H4 (cell line): ENCODE measurements around the gene WWOX. TPM values are rescaled to one million over a fixed set of nuclear protein-coding genes. Genes with fewer than 3 reads are reported as not detected.

Experiments
- DNase-seq: peaks from one replicate; pipeline ENCODE4 v3.0.0-alpha.2; 2015; ENCODE audit warnings: low spot score
- total RNA-seq: library from RNA; depleted of rRNA; stranded (reverse); fragments of >200 nt; shearing (Covaris generic); gene quantifications from 2 replicates; pipeline ENCODE4 v1.2.3, GENCODE V29; 2014

Gene WWOX
- total RNA-seq, 1 experiment from 2014 or later: 25.4 TPM

GRCh38 chr16:78105517-78105916 lies 6.1 kb downstream of the WWOX start:
- peak; percentile 31 for DNase-seq

GRCh38 chr16:78106686-78107085 lies 7.2 kb downstream of the WWOX start:
- no peak for DNase-seq

DNA sequence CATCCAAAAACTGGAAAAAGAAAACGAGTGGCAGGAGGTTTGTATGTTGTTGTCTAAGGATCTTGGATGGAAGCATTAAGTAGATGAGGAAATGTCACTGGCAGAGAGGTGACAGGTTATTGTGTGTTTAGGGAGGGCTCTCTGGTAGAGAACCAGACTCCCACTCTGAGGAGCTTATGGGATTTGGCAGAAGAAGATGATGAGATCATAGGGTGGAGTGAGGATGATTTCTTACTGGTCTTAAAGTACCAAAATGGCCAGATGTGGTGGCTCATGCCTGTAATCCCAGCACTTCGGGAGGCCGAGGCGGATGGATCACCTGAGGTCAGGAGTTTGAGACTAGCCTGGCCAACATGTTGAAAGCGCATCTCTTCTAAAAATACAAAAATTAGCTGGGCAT lies 9.0 kb downstream of the WWOX start:
- DNase-seq: no peak

- DNase-seq: no peak
Observed at GRCh38 chr16:78113258-78113657, 13.8 kb downstream of the WWOX start.

DNA sequence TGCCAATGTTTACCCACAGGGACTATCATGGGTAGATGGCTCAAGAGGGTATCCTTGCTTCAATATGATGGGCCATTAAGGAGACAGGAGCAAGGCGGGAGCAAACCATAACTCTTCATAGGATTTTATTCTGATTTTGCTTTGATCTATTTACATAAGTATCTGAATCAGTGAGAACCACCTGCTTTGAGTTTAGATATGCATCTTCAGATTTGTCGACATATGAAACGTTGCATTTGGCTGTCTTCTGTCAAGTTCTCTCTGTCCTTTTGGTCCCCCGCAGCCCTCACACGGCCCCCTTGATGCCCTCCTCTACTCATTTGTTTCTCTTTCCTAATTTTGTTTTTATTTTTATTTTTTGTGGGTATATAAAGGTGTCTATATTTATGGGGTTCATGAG lies 16.2 kb downstream of the WWOX start:
- no peak for DNase-seq

GRCh38 chr16:78116946-78117345 lies 17.5 kb downstream of the WWOX start:
- no peak for DNase-seq

GRCh38 chr16:78117391-78117790 lies 17.9 kb downstream of the WWOX start:
- DNase-seq: no peak

GRCh38 chr16:78118469-78119025 lies 19.1 kb downstream of the WWOX start:
- no peak for DNase-seq

- peak; percentile 32 for DNase-seq
Observed at GRCh38 chr16:78122774-78123315, 23.4 kb downstream of the WWOX start.

DNA sequence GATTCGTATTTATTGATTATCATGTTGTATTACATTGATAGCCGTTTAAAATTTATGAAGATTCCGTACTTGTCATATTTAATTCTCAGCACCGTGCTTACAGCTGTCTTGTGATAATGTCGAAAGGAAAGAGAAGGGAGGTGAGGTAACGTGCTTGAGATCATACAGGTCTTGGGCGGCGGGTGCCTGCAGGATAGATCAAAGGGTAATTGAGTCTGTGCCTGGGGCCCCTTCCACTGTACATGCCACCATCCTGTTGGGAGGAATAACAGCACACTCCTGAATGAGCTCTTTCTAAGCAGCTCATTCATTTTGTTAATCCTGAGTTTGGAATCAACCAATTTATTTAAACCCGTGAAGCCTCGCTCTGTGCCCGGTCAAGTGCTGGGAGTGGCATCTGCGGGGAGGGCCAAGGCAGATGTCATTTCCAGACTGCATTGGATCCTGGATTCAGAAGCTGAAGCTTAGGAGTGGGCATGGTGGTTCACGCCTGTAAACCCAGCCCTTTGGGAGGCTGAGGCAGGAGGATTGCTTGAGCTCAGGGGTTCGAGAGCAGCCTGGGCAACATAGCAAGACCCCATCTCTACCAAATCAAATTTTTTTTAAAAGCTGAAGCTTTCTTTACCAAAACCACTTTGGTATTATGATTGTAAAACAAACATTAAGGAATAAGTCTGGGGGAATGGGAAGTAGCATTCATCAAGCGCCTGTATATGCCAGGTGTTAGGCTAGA lies 25.8 kb downstream of the WWOX start:
- DNase-seq: no peak

- DNase-seq: no peak
Observed at GRCh38 chr16:78126662-78127061, 27.2 kb downstream of the WWOX start.

- DNase-seq: peak; percentile 45
Observed at GRCh38 chr16:78127130-78127529, 27.7 kb downstream of the WWOX start.

DNA sequence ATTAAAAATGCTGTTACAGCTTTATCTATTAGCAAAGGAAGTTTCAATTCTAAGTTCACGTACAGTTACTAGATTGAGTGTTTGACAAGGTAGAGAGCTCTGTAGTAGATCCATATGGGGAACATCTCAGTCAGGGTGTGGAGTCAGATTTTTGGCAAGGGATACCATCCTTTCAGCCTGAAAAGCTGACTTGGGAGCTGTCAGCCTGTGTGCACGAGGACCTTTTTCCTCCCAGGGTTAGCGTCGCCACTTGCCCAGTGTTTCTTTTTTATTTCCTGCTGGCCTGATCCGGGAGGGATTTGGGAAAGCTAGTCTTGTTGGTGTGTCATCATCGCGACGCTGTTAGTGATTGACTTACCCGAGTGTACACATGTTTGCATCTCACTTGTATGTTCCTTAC lies 29.5 kb downstream of the WWOX start:
- DNase-seq: no peak

GRCh38 chr16:78129349-78129748 lies 29.9 kb downstream of the WWOX start:
- no peak for DNase-seq

- no peak for DNase-seq
Observed at GRCh38 chr16:78130083-78130608, 30.7 kb downstream of the WWOX start.

DNA sequence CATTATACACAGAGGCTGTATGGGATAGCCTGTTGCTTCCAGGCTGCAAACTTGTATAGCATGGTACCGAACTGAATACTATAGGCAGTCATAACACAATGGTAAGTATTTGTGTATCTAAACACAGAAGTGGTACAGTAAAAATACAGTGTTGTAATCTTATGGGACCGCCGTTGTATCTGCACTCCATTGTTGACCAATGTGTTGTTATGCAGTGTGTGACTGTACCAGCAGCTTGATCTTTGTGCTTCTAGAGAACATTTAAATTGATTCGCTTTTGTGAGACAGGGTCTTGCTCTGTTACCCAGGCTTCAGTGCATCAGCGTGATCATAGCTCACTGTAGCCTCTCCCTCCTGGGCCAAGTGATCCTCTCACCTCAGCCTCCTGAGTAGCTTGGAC lies 31.5 kb downstream of the WWOX start:
- no peak for DNase-seq

GRCh38 chr16:78133919-78134318 lies 34.5 kb downstream of the WWOX start:
- DNase-seq: no peak

GRCh38 chr16:78134944-78135619 lies 35.6 kb downstream of the WWOX start:
- no peak for DNase-seq

DNA sequence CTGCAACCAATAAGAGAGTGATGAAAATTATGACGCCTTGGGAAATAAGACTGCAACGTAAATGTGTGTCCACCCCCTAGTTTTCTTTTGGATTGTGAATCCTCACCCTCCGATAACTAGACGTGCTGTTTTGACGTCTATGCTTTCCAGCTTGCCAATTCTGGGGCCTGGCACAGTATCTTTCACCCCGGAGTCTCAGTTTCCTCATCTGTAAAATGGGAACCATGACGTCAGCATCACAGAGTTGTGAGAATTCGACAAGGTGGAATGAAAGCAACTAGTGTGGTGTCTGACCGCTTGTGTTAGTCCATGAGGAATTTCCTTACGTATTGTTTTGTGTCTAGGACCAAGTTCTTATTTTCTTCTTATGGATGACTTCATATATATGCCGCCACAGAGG lies 37.7 kb downstream of the WWOX start:
- DNase-seq: no peak

GRCh38 chr16:78137782-78138616 lies 38.5 kb downstream of the WWOX start:
- DNase-seq: no peak

GRCh38 chr16:78140818-78141466 lies 41.5 kb downstream of the WWOX start:
- no peak for DNase-seq
